CD4-positive, alpha-beta T cell treated with Interleukin-15 for 1 hour (primary cell): Measurements from ENCODE around the gene MANBA.
A peak's percentile ranks its signal among the peaks of the same experiment; 100 is the strongest.
"Not testable (repeated sequence)": the region's sequence is repeated elsewhere in the genome, so short reads cannot be mapped to it uniquely, and the experiment has no call there.

ENCODE experiments used
- DNase-seq: peaks from one replicate; pipeline ENCODE4 v3.0.0-alpha.2; 2020

Gene MANBA

DNA sequence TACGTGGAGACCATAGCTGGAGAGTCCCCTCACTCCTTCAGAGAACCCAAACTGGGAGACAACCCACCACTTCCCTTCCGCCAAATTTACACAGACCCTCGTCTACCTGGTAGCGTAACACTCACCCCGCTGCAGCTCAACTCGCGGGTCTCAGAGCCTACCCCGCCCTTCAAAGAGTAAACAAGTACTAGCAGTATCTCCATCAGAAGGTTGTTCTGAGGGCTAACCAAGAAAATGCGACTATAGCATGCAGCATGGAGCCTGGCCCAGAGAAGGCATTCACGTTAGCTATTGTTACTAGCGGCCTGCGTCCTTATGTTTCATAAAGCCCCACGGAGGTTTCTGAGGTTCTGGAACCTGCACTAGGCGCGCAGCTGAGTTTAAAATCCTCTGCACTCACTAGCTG is 531 bp upstream of the MANBA start:
- no peak for DNase-seq

DNA sequence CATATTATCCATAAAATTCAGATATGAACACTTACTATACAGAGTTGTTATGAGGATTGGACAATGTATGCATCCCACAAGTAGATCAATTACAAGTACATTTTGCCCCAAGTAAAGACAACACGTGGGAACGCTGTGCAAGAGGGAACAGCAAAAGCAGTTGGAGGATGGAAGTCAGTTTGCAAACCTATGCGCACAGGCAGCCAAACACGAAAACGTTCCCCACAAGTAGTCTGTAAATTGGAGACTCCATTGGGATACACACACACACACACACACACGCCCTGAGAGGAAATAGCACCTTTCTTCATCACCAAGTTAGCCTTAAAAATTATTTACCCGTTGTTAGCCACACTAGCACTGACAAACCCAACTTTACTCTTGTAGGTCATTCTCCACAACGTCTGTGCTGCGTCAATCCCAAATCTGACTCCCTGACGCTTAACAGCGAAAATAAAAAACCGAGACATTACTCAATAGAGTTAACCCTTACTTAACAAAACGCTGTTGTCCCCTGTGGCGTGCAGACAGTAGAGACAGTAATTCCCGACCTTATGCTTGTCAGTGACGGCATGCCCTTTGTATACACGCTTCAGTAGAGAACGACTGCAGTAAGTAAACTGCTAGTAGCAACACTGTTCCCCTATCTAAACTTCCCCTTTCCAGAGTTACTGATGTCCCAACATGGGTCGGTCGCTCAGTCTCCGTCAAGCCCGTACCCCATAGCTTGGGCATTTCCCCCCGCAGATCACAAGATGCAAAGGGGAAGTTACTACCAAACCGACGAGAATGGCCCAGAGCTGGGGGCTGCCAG is 730 bp downstream of the MANBA start:
- DNase-seq, result peak; percentile 88

DNA sequence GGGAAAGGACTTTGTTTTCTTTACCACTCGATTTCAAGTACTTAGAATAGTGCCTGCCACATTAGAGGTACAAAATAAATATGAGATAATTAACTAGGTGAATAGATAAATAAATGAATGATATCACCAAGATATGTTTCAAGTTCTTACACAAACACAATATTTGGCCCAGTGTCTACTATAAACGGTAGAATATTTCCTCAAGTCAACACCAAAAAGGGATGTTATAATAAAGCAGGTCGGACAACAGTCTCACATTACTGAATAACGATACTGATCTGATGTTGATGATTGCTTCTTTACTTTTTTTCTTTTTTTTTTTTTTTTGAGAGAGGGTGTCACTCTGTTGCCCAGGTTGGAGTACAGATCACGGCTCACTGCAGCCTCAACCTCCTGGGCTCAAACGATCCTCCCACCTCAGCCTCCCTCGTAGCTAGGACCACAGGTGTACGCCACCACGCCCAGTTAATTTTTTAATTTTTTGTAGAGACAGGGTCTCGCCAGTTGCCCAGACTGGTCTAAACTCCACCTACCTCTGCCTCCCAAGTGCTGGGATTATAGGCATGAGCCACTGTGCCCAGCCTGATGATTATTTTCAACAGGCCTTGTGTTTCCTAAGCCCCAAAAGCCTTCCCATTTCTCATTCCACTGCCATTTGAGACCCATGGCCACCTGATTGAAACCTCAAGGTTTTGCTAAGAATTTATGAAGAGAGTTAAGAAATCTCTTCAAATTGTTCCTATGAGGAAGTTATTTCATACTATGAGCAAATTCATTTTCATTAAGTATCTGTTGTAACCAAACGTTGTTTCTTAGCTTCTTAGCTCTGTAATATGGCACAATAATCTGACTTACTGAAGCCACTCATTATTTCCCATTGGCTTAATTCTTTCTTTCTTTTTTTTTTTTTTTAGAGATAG is 2.3 kb downstream of the MANBA start:
- DNase-seq, result no peak

DNA sequence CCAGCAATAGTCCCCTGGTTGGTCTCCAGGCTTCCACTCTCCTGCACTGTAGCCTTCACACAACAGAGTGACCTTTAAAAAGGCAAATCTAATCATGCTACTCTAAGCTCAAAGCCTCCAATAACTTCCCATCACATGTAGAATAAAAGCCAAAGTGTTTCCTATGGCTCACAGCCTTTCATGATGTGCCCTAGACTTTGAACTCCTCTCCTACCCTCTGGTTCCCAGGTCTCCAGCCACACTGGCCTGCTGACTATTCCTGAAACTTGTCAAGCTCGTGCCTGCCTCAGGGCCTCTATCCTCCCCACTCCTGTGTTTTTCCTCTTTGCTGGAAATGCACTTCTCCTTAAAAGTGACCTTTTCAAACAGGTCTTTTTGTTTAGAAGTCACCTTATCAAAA is 3.1 kb downstream of the MANBA start:
- DNase-seq, result no peak

DNA sequence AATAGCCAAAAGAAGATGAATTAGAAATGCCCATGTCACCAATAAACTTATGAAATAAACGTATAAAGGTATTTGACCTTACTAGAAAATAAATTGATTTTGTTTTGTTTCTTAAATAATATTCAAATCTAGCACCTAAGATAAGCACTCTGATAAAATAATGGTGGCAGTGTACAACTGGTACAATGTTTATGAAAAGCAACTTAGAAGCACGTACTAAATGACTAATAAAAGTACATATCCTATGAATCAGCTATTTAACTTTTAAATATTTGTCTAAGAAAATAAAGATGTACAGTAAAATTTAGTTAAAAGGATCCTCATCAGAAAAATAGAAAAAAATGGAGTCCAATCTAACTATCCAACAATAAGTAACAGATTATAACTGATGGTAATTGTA is 6.7 kb downstream of the MANBA start:
- no peak for DNase-seq

DNA sequence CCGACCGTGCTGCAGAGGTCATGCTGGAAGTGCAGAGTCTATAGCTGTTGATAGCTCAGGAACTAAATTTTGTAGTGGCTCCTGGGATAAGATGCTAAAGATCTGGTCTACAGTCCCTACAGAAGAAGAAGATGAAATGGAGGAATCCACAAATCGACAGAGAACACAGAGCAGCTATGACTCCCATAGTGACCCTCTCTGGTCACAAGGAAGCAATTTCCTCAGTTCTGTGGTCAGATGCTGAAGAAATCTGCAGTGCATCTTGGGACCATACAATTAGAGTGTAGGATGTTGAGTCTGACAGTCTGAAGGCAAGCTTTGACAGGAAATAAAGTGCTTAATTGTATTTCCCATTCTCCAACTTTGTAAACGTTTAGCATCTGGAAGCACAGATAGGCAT is 8.8 kb downstream of the MANBA start:
- DNase-seq, result no peak

DNA sequence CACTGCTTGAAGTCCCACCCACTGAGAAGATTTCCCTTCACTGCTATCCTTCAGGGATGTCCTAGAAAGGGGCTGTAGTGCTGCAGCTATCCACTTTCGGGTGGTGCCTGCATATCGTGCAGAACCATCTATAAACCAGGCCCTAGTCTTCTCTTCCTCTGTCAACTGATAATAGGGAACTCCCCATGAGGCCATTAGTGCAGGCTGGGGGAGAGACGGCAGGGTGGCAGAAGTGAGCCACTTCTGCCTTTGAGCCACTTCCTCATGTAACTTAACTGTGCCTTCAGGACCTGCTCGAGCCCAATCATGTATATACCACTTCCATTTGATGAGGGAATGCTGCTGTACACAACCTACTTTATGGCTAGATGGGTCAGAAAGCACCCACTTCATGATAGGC is 17.4 kb downstream of the MANBA start:
- DNase-seq, result peak; percentile 68

DNA sequence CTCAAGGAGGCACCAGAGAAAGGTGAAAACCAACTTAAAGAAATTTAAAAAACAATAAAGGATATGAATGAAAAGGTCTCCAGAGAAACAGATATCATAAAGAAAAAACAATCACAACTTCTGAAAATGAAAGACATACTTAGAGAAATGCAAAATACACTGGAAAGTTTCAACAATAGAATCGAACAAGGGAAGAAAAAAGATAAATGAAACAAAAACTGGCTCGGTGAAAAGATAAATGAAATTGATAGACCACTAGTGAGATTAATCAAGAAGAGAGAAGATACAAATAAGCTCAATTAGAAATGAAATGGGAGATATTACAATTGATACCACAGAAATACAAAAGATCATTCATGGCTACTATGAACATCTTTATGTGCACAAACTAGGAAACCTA is 22.0 kb downstream of the MANBA start:
- DNase-seq, result not testable (repeated sequence)

DNA sequence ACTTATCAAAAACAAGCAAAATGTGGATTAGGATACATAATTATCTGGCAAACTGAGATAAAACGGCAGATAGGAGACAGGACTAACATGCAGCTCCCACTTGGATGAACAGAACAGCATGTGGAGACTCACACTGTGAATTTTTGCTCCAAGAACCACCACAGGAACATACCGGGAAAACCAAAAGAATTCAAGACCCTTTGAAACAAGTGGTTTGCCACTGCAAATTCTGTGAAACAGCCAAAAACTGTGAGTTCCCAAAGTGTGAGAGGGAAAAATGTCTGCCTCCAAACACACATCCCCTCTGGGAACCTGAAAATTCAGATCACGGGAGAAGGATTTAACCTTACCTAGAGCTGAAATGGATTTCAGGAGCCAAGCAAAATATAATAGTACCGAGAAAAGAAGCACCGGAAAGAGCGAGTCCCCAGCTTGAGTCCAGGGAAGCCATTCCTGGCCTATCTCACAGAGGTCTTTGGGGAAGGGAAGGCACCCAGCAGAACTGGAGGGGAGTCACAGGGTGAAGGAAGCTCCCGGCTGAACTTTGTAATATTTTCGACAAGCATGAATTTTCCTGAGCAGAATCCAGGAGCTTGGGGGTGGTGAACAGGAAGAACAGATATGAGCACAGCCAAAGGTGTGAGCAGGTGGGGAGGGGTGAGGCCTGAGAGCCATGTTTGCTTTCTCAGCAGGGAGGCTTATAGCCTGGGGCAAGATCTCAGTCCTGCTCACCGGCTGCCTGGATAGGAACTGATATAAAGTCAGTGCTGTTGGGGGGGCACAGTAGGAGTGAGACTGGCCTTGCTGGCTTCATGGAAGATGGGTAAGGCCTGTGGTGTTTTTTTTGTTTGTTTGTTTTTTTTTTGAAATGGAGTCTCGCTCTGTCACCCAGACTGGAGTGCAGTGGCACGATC is 23.9 kb downstream of the MANBA start:
- DNase-seq, result no peak

DNA sequence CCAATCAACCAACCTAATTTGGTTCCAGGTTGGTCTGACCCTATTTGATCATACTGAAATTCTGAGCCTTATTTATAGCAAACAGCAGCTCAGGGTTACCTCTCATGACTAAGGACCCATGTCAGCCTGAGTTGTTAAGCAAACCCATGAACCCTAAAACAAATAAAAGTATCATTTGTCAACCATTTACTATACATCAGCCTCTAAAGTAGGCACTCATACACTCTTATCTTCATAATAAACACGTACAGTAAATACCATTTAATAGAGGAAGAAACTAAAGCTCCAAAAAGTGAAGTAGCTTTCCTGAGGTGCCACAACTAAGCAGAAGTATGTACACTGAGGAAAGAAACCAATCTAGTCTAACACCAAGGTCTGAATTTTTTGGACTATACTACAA is 25.2 kb downstream of the MANBA start:
- DNase-seq, result no peak

DNA sequence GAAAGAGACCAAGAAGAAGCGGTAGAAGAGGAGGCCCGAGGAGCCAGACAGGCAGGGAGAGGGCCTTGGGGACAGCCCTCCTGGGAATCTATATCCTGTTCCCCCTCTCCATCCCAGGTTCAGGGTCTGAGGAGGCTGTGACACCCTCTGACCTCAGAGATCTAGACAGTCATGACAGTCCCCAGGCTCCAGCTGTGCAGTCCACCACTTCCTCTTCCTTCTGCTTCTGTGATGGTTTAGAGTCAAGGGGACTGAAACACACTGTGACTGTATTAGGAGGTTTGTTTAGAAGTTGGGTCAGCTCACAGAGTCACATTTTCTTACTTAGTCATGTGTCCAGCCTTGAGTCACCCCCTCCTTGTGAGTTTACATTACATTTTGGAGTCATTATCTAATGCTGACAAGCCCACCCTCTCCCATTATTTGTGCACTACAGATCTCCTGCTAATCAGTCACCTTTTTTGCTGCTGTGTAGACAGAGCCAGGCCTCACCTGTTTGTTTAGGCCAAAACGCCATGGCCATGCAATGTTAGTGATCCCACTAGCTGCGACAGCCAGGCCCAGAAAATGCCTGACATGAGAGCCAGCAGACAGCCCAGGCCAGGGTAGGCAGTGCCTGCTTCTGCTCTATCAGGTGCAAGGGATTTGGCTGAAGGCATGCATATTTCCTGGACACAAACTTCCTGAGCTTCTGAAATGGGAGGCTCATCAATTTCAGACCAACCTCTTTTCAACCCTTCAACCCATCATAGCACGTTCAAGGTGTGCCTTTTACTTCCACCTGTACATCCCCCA is 26.0 kb downstream of the MANBA start:
- DNase-seq, result peak; percentile 41

DNA sequence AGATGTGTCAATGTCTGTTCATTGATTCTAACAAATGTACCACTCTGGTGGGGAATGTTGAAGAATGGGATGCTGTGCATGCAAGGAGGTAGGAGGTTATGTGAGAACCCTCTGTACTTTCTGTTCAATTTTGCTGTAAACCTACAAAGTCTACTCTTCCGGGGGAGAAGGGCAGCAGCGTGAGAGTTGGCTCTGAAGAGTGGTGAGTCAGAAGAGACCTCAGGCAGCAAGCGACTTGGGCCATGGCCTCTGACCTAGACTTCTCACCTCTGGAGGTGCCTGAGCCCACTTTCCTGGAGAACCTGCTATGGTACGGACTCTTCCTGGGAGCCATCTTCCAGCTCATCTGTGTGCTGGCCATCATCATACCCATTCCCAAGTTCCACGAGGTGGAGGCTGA is 26.7 kb downstream of the MANBA start:
- no peak for DNase-seq

DNA sequence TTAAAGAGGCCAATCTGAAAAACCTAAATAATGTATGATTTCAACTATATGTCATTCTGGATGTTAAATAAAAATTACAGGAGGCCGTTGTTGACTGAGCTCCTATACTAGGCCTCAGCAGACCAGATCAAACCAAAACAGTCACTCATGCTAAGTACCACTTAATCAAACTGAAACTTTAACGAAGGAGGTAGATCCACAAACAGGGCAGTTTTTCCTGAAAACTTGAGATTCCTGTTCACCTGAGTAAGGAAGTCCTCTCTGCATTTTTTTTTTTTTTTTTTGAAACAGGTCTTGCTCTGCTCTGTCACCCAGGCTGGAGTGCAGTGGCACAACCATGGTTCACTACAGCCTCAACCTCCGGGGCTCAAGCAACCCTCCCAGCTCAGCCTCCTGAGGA is 27.7 kb downstream of the MANBA start:
- no peak for DNase-seq

DNA sequence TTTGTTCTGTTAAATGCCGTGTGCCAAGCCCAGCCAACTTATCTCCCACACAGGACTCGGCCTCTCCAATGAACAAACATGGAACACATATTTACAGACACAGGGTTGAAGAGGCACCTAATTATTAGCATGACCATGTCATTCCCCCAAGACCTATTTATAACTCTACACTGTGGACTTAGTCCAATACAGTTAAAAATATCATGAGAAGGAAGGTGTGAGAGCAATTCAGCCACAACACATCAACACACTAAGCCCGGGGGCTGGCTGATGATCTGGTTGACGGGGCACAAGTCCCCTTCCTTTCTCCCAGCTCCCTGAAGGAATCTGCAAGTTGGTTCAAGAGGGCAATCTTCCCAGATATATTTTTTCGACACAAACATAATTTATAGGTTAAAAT is 28.1 kb downstream of the MANBA start:
- no peak for DNase-seq

DNA sequence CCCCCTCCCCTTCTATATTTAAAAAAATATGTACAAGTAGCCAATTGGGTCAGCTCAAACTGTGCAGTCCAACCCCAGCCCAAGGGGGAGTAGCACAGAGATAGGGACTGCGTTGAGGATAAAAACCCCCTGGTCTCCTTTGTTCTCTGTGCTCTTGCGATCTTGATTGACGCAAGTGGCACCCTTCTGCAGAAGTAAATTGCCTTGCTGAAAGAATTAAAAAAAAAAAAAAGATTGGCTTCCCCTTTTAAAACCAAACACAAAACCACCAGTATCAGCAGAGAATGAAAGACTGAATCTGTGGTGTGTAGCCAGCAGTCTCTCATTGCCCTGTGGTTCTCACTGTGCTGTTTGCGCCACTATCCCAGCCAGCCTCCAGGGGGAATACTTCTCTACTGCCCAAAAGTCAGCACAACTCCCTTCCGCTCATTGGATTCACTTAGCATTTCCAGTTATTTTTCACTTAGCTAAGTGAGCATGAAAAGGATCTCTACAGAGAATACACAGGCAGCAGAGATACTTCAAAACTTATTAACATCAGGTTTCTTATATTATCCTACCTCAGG is 29.7 kb downstream of the MANBA start:
- no peak for DNase-seq

DNA sequence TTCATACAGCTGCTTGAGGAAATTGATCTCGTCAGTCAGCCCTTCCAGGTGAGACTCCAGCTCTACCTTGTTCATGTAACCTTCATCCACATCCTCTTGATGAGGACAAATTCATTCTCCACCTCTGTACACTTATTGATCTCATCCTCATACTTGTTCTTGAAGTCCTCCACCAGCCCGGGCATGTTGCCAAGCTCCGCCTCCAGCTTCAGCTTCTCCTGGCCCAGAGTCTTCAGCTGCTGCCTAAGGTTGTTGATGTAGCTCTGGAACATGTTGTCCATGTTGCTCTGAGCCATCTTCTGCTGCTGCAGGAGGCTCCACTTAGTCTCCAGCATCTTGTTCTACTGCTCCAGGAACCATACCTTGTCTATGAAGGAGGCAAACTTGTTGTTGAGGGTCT is 31.3 kb downstream of the MANBA start:
- DNase-seq, result not testable (repeated sequence)

DNA sequence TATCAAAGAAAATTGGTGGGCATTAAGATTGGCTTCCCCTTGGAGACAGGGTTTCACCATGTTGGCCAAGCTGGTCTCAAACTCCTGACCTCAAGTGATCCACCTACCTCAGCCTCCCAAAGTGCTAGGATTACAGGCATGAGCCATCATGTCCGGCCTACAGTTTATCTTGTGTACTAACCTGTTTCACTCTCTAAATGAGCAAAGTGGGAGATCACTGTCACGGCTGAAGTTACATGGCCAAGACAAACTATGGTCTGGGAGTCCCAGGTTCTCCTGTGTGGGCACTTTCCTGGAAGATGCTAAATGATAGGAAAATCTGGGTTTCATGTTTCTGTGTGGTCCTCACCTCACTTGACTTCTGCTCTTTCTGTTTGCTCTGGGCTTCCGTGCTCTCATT is 33.8 kb downstream of the MANBA start:
- DNase-seq, result not testable (repeated sequence)

DNA sequence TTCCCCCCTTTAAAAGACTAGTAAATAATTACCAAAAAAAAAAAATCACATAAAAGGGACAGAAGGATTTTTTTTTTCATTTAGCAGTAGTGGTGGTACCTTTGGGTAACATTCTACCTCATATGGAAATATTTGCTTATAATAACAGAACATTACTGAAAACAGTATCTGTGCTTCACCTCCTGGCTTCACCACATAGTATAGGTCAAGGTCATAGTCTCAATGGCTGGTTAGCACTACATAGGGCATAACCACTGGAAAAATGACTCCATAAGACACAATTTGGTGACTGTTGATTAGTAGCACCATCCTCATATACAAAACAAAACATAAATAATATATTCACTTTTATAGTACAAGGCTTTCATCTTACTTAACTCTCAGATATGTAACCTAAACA is 34.7 kb downstream of the MANBA start:
- DNase-seq, result no peak

DNA sequence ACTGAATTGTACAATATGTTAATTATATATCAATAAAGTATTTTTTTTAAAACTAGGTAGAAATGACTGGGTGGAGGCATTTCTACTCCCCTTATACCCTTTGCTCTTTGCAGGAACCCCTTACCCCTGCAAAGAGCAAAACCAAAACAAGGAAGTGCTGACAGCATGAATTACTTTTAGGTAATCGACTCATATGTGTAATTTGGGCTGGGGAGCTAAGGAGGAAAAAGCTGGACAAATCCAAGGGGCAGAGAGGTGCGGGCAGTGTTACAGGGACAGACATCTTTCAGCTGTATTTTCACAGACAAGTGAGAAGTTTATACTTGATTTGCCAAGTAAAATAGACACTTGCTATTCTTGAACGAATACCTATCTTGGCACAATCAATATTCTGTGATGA is 35.5 kb downstream of the MANBA start:
- DNase-seq, result no peak

DNA sequence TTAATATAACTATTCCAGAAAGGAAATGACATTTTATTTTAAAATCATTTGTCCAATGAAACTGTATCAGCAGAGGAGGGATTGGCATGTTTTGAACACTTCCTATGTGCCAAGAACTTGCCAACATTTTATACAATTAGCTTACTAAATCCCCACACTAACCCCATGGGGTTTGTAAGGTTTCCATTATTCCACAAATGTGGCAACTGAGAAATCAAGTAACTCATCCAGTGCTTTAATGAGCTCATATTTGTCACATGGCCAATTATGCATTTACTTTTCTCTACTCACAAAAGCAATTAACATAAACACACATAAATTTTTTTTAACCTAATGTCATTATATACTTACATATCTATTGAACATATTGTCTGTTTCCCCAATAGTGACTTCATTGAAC is 37.3 kb downstream of the MANBA start:
- DNase-seq, result no peak

DNA sequence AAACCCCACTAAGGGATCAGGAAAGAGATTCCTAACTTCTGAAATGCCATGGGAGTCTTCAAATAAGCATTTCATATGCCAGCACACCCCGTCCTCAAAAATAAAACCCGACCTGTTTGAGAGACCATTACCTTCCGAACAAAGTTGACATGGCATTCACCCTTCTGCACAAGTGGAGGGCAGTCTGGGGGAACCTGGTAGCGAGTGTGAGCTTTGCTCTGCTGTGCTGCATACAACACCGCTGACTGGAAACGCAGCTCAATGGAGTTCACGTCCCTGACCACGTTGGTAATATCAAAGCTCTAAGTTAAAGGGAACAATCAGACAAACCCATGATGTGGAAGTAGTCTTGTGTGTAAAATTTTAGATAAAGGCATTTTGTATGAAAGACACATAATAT is 38.0 kb downstream of the MANBA start:
- no peak for DNase-seq
